Measurements from ENCODE around the gene CNTNAP2.

DNA sequence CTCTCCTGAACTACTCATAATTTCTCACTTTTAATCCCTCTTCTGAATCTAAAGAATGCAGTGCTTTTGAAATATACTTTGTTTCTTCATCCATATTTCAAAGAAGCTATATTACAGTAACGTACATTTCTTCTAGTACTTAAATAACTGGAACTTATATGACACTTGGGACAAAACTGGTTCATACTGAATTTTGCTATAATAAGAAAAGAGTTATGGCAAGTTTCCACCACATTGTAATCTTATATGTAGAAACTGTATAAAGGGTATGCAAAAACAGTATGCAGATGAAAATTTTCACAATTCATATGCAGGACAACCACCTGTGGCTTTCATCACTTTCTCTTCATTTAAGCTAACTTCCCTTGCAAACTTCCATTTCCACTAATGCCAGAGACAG lies 785.7 kb downstream of the CNTNAP2 start:
- TF ChIP-seq, protein P1, sequence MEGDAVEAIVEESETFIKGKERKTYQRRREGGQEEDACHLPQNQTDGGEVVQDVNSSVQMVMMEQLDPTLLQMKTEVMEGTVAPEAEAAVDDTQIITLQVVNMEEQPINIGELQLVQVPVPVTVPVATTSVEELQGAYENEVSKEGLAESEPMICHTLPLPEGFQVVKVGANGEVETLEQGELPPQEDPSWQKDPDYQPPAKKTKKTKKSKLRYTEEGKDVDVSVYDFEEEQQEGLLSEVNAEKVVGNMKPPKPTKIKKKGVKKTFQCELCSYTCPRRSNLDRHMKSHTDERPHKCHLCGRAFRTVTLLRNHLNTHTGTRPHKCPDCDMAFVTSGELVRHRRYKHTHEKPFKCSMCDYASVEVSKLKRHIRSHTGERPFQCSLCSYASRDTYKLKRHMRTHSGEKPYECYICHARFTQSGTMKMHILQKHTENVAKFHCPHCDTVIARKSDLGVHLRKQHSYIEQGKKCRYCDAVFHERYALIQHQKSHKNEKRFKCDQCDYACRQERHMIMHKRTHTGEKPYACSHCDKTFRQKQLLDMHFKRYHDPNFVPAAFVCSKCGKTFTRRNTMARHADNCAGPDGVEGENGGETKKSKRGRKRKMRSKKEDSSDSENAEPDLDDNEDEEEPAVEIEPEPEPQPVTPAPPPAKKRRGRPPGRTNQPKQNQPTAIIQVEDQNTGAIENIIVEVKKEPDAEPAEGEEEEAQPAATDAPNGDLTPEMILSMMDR (IDR thresholded peaks at IDR 0.05): no peak
- no peak for TF ChIP-seq EP300 (IDR thresholded peaks at IDR 0.05)

Data from tibial nerve (tissue), 4 donors.